ENCODE data around the gene NEK4. TPM values are rescaled to one million over a fixed set of nuclear protein-coding genes. Genes with fewer than 3 reads are reported as not detected.
"Not testable (repeated sequence)": the region's sequence is repeated elsewhere in the genome, so short reads cannot be mapped to it uniquely, and the experiment has no call there.

NEK4 gene
- total RNA-seq, 1 donor from 2014 or later: 11.6 TPM

GRCh38 chr3:52739730-52740129, 31.0 kb downstream of the NEK4 start:
- no peak for DNase-seq (ENCODE audit: low read depth in 2 of 2)

GRCh38 chr3:52733256-52733891, 37.4 kb downstream of the NEK4 start:
- DNase-seq (ENCODE audit: low read depth in 2 of 2): no peak

DNA sequence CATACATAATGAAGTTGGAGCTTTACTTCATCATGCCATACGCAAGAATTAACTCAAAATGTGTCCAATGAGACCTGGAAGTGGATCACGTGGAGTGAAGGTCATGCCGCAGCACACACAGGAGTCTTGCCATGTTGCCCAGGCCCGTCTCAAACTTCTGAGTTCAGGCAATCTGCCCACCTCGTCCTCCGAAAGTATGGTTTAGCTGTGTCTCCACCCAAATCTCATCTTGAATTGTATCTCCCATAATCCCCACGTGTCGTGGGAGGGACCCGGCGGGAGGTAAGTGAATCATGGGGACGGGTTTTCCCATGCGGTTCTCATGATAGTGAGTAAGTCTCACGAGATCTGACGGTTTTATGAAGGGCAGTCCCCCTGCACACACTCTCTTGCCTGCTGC, 39.1 kb downstream of the NEK4 start:
- DNase-seq (ENCODE audit: low read depth in 2 of 2): no peak

GRCh38 chr3:52730681-52731080, 40.1 kb downstream of the NEK4 start:
- DNase-seq (ENCODE audit: low read depth in 2 of 2): peak; percentile 40 to 53

DNA sequence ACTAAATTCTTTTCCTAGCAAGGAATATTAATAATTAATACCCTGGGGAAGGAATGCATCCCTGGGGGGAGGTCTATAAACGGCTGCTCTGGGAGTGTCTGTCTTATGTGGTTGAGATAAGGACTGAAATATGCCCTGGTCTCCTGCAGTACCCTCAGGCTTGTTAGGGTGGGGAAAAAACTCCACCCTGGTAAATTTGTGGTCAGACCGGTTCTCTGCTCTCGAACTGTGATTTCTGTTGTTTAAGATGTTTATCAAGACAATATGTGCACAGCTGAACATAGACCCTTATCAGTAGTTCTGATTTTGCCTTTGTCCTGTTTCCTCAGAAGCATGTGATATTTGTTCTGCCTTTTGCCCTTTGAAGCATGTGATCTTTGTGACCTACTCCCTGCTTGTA, 42.0 kb downstream of the NEK4 start:
- not testable (repeated sequence) for DNase-seq (ENCODE audit: low read depth in 2 of 2)

DNA sequence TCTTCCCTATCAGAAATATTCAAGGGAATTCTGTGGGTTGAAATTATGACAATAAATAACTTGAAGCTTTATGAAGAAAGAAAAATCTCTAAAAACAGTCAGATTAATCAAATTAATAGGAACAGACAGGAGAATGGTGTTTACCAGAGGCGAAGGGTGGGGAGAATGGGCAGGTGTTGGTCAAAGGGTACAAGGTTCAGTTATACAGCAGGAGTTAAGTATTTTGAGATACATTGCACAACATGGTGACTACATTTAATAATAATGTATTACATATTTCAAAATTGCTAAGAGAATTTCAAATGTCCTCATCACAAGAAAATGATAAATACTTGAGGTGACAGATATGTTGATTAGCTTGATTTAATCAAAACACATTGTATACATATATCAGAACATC, 46.2 kb downstream of the NEK4 start:
- no peak for DNase-seq (ENCODE audit: low read depth in 2 of 2)

GRCh38 chr3:52723935-52724334, 46.8 kb downstream of the NEK4 start:
- no peak for DNase-seq (ENCODE audit: low read depth in 2 of 2)

DNA sequence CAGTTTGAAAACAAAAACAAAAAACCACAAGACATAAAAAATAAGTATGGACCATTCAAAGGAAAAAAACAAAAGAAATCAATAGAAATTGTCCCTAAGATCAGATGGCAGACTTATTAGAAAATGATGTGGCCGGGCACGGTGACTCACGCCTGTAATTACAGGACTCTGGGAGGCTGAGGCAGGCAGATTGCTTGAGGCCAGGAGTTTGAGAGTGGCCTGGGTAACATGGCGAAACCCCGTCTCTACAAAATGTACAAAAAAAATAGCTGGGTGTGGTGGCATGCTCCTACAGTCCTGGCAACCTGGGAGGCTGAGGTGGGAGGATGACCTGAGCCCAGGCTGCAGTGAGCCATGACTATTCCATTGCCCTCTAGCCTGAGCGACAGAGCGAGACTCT, 48.2 kb downstream of the NEK4 start:
- DNase-seq (ENCODE audit: low read depth in 2 of 2): no peak

DNA sequence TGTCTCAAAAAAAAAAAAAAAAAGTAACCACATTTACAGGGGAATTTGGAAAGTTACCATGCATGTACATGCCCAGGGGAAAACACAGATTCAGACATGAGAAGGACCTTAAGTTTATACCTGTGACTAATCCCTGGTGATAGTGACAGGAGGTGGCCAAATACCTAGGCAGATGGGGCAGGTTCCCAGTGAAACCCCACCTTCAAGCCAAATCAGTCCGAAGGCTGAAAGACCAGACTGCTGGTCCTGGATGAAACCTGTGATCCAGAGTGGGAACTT, 49.1 kb downstream of the NEK4 start:
- DNase-seq (ENCODE audit: low read depth in 2 of 2): no peak

- DNase-seq (ENCODE audit: low read depth in 2 of 2): no peak
Observed at GRCh38 chr3:52721002-52721729, 49.6 kb downstream of the NEK4 start.

DNA sequence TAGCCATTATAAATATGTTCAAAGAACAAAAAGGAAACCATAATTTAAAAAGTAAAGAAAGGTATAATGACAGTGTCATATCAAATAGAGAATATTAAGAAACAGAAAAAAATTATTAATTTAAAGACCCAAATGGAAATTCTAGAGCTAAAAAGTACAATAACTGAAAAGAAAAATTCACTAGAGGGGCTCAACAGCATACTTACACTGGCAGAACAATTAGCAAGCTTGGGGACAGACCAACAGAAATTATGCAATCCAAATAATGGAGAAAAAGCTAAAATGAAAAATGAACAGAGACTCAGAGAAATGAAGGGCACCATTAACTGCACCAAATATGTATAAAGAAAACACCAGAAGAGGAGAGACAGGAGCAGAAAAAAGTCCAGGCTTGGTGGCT, 51.1 kb downstream of the NEK4 start:
- DNase-seq (ENCODE audit: low read depth in 2 of 2): no peak

DNA sequence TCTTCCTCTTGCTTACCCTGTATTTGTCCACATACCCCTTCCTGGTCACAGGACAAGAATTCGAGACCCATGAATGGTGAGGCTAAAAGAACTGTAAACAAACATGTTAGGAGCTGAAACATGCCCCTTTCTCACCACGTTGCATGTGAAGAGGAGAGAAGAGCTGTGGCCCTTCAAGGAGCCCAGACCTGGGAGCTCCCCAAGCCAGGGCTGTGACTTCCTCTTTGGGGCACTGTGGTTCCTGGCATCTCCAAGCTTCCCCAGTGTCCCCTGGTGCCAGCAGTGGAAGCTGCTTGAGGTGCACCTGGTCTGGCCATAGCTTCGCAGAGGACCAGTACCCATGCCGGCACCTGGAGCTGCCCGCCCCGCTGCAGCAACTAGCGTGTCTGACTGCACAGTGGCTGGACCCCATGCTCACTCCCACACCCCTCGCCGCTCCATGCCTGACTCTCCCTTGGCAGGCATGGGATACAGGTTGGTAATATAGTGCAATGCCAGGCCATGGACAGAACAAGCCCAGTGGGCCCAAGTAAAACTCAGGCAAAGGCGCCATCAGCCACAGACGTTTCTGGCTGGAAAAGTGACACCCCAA, 54.9 kb downstream of the NEK4 start:
- no peak for DNase-seq (ENCODE audit: low read depth in 2 of 2)

- DNase-seq (ENCODE audit: low read depth in 2 of 2): no peak
Observed at GRCh38 chr3:52714335-52715302, 56.1 kb downstream of the NEK4 start.

DNA sequence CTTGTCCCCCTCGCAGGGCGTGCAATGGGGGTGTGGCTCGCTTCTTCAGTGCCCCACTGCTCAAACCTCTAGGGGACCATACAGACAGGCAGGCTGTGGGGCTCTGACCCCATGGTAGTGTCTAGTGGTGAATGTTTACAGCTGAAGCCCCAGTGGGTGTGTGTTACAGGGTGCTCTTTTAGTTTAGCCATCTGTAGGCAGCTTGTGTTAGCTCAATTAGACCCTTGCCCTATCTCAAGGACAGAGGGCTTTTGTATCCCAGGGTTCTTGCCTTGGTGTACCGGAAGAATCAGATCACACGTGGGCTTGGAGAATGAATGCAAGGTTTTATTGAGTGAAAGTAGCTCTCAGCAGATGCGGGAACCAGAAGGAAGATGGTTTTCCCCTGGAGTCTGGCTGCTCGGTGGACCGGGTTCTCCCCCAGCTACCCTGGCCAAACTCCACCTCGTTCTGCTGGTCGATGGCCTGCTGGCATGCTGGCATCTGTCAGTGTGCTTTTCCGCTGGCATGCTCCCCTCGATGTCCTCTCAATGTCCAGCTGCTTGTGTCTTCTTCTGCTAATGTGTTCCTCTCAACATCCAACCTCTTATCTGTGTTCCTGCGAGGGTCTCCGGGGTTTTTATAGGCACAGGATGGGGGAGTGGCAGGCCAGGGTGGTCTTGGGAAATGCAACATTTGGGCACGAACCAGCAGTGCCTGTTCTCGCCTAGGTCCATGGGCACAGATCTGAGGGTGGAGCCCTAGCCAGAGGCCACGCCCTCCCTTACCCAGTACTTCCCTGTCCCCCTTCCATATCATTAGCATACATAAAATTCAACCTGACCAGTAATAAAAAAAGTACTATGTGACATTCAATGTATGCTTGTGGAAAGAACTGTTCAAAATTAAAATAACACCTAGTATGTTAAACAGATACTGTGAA, 58.2 kb downstream of the NEK4 start:
- DNase-seq (ENCODE audit: low read depth in 2 of 2): no peak

DNA sequence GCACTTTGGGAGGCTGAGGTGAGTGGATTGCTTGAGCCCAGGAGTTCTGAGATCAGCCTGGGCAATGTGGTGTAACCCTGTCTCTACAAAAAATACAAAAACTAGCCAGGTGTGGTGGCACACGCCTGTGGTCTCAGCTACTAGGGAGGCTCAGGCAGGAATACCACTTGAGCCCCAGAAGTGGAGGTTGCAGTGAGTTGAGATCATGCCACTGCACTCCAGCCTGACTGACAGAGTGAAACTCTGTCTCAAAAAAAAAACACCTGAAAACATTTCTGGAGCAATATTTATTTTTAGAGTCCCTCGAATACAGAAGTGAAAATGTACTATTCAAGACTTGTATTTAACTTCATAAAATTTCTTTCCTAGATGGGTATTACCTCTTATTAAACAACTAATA, 60.2 kb downstream of the NEK4 start:
- DNase-seq (ENCODE audit: low read depth in 2 of 2): no peak

GRCh38 chr3:52707585-52707984, 63.2 kb downstream of the NEK4 start:
- DNase-seq (ENCODE audit: low read depth in 2 of 2): no peak

- peak; percentile 53 to 90 for DNase-seq (ENCODE audit: low read depth in 2 of 2)
Observed at GRCh38 chr3:52705688-52706686, 64.8 kb downstream of the NEK4 start, which contains the start of the genes GLT8D1 and SPCS1. GLT8D1 (minus strand) TSS chr3:52705791; CDS start chr3:52700460, 5,331 bp downstream. SPCS1 (plus strand) TSS chr3:52706106; CDS start chr3:52706247, 141 bp downstream.

GRCh38 chr3:52705438-52705687, 65.4 kb downstream of the NEK4 start:
- DNase-seq (ENCODE audit: low read depth in 2 of 2): no peak

- peak in 1 of 2 donors; percentile 38 for DNase-seq (ENCODE audit: low read depth in 2 of 2)
Observed at GRCh38 chr3:52704611-52705437, 65.9 kb downstream of the NEK4 start.
